Breast epithelium (tissue), 4 donors: Measurements from ENCODE around the gene SLC26A5. TPM values are rescaled to one million over a fixed set of nuclear protein-coding genes. Genes with fewer than 3 reads are reported as not detected.

ENCODE experiments used
- DNase-seq, 2 donors: peaks; one replicate each; pipeline ENCODE4 v3.0.0-alpha.2; 2019; ENCODE audit warnings: low spot score in 2 of 2
- H3K27ac ChIP-seq, 2 donors: fragments of 200-600 bp; sonication (generic) in 1 of 2; one replicate each; pipeline ENCODE4 v1.5.1; 2016 to 2019; ENCODE audit warnings: mild to moderate bottlenecking in 1 of 2
- H3K27me3 ChIP-seq, 2 donors: fragments of 200-600 bp; sonication (generic) in 1 of 2; one replicate each; pipeline versions ENCODE4 v1.5.1 to v1.6.0; 2017 to 2019; ENCODE audit warnings: control low read depth in 1 of 2, mild to moderate bottlenecking in 1 of 2
- H3K36me3 ChIP-seq: fragments of 200-600 bp; one replicate; pipeline ENCODE4 v1.5.1; 2019
- H3K4me1 ChIP-seq, 2 donors: fragments of 200-600 bp; sonication (generic); one replicate each; pipeline ENCODE4 v1.5.1; 2016 to 2019; ENCODE audit warnings: control low read depth in 1 of 2
- H3K4me3 ChIP-seq, 3 donors: fragments of 200-600 bp; sonication (generic); 1 replicate in 2 of 3; 2 replicates in 1 of 3; pipeline ENCODE4 v1.5.1; 2016 to 2019; ENCODE audit warnings: mild to moderate bottlenecking in 3 of 3, moderate library complexity in 2 of 3
- H3K9me3 ChIP-seq, 2 donors: fragments of 200-600 bp; sonication (generic) in 1 of 2; one replicate each; pipeline ENCODE4 v1.5.1; 2016 to 2019; ENCODE audit warnings: control low read depth in 1 of 2
- POLR2A ChIP-seq: fragments of 450-650 bp; IDR thresholded peaks from one replicate; pipeline ENCODE4 v1.6.1; 2016; ENCODE audit warnings: antibody characterized with exemption, mild to moderate bottlenecking, moderate library complexity
- POLR2AphosphoS5 ChIP-seq, 3 donors: sonication (generic); formaldehyde crosslinking; IDR thresholded peaks; one replicate each; pipeline ENCODE4 v1.6.1; 2017; ENCODE audit warnings: antibody characterized with exemption in 3 of 3
- intact Hi-C: fragments of 100-400 bp; cut with DNase I; formaldehyde crosslinking; loops from one replicate; pipeline ENCODE4 v1.15.1; 2023; ENCODE audit warnings: low total_unique reads
- total RNA-seq, 3 donors: library from RNA; depleted of rRNA; stranded (reverse); fragments of >200 nt; gene quantifications; one replicate each; pipeline ENCODE4 v1.1.0, GENCODE V29; 2016
- TF ChIP-seq, protein P1 (sequence below), 3 donors: fragments of 450-650 bp; IDR thresholded peaks; one replicate each; pipeline ENCODE4 v1.5.1; 2016 to 2017; ENCODE audit warnings: antibody characterized with exemption in 3 of 3, mild to moderate bottlenecking in 3 of 3, moderate library complexity in 3 of 3

SLC26A5 gene
- total RNA-seq, 3 donors from 2014 or later: 0.48 to 3.6 (median 1.0) TPM

DNA sequence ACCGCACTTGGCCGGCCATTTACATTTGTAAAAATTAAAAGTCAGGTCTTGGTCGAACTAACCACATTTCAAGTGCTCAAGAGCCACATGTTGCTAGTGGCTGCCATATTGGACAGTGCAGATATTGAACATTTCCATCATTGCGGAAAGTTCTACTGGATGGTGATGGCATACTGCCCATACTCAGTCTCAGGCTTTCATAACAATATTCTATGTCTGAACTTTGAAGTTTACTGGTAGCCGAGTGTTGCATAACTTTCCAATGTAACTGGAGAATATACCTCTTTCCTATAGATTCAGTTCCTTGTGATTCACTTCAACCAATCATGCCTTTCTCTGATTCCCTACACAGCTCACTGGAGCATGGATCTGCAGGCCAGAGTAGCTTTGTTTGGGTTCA lies 54.9 kb downstream of the SLC26A5 start:
- Histone ChIP-seq H3K27ac (no peak overlapping the region), H3K4me3 (no peak overlapping the region), H3K9me3 (no peaks in the 10 kb centered on the region), H3K36me3 (no peaks in the 10 kb centered on the region), H3K27me3 (no peaks in the 10 kb centered on the region), H3K4me1 (no peaks in the 10 kb centered on the region)
- intact Hi-C loops: no loop called here
- TF ChIP-seq POLR2A: no peak
- no peak for TF ChIP-seq POLR2AphosphoS5 (IDR thresholded peaks at IDR 0.05)
- TF ChIP-seq, protein P1, sequence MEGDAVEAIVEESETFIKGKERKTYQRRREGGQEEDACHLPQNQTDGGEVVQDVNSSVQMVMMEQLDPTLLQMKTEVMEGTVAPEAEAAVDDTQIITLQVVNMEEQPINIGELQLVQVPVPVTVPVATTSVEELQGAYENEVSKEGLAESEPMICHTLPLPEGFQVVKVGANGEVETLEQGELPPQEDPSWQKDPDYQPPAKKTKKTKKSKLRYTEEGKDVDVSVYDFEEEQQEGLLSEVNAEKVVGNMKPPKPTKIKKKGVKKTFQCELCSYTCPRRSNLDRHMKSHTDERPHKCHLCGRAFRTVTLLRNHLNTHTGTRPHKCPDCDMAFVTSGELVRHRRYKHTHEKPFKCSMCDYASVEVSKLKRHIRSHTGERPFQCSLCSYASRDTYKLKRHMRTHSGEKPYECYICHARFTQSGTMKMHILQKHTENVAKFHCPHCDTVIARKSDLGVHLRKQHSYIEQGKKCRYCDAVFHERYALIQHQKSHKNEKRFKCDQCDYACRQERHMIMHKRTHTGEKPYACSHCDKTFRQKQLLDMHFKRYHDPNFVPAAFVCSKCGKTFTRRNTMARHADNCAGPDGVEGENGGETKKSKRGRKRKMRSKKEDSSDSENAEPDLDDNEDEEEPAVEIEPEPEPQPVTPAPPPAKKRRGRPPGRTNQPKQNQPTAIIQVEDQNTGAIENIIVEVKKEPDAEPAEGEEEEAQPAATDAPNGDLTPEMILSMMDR (IDR thresholded peaks at IDR 0.05): no peak
- no peak for DNase-seq

DNA sequence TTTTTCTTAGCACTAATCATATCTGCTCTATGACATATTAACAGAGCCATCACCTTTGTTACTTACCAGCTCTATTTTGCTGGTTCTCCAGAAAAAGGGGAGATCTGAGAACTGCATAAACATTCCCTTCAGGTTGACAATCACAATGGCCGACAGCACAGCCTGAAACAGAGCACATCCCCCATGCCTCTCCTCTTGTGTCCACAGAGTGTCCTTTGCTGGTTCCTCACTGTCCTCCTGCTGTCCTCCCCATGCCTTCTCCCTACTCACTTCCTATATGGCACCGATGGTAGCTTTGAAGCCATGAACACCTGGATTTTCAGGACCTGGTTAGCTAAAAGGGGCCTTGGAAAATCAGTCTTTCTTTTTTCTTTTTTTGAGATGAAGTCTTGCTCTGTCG lies 56.7 kb downstream of the SLC26A5 start:
- Histone ChIP-seq H3K4me3 (no peak overlapping the region), H3K9me3 (no peaks in the 10 kb centered on the region), H3K4me1 (no peaks in the 10 kb centered on the region), H3K27ac (no peak overlapping the region), H3K27me3 (no peaks in the 10 kb centered on the region), H3K36me3 (no peaks in the 10 kb centered on the region)
- no peak for TF ChIP-seq POLR2A
- TF ChIP-seq POLR2AphosphoS5 (IDR thresholded peaks at IDR 0.05): no peak
- TF ChIP-seq, protein P1 (IDR thresholded peaks at IDR 0.05): no peak
- intact Hi-C loops: no loop called here
- no peak for DNase-seq

DNA sequence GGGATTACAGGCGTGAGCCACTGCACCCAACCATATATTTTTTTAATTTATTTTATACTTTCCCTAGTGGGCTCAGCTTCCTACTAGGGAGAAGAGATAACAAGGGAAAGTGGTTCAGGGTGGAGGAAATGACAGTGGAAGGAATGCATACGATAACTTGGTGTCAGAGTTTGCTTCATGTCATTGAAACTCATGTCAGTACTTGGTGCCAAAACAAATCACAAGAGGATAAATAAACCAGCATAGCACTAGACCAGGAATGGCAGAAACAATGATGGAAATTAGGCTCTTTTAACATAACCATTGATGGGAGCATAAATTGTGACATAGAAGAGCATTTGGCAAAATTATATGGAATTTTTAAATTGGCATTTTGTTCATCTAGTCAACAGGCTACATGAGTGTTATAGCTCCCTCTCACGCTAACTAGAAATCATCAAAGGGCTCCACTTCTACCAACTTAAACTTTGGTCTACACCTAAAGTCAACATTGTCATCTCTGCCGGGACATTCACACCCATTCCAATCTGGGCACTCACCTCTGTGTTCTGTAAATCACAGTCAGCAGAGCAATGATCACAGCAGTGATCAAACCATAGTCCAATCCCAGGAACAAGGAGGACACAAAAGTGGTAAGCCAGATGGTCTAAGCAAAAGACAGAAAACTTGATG lies 57.4 kb downstream of the SLC26A5 start:
- Histone ChIP-seq H3K4me1 (no peaks in the 10 kb centered on the region), H3K4me3 (no peak overlapping the region), H3K9me3 (no peaks in the 10 kb centered on the region), H3K36me3 (no peaks in the 10 kb centered on the region), H3K27ac (no peak overlapping the region), H3K27me3 (no peaks in the 10 kb centered on the region)
- TF ChIP-seq, protein P1 (IDR thresholded peaks at IDR 0.05): no peak
- TF ChIP-seq POLR2AphosphoS5 (IDR thresholded peaks at IDR 0.05): no peak
- TF ChIP-seq POLR2A: no peak
- DNase-seq: no peak
- intact Hi-C loops: no loop called here

GRCh38 chr7:103387242-103387641 lies 58.8 kb downstream of the SLC26A5 start:
- no peak for TF ChIP-seq POLR2A
- no peak for TF ChIP-seq POLR2AphosphoS5 (IDR thresholded peaks at IDR 0.05)
- TF ChIP-seq, protein P1 (IDR thresholded peaks at IDR 0.05): no peak
- intact Hi-C loops: no loop called here
- no peak overlapping the region for H3K4me3 ChIP-seq
- H3K4me1 ChIP-seq: no peaks in the 10 kb centered on the region
- H3K27ac ChIP-seq: no peak overlapping the region
- H3K9me3 ChIP-seq: no peaks in the 10 kb centered on the region
- H3K36me3 ChIP-seq: no peaks in the 10 kb centered on the region
- DNase-seq: no peak
- H3K27me3 ChIP-seq: no peaks in the 10 kb centered on the region

DNA sequence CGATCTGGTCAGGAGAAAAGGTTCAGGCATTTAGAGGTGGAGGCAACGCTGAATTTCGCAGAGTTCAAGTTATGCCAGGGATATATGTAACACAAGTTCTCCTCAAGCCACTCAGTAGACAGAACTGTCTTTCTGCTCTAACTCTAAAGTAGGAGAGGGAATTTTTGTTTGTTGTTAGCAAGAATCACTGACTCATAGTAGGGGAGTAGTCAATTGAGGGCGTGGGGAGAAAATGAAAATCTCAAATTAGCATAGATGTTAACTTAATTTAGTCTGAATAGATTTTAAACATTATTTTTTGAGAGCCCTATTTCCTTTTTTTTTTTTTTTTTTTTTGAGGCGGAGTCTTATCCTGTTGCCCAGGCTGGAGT lies 64.0 kb downstream of the SLC26A5 start:
- H3K36me3 ChIP-seq: no peaks in the 10 kb centered on the region
- TF ChIP-seq POLR2AphosphoS5 (IDR thresholded peaks at IDR 0.05) (no peak), POLR2A (no peak)
- TF ChIP-seq, protein P1 (IDR thresholded peaks at IDR 0.05): no peak

More for the DNA sequence above, 64.0 kb downstream of the SLC26A5 start:
- intact Hi-C loops: no loop called here
- DNase-seq: no peak
- Histone ChIP-seq H3K27me3 (no peaks in the 10 kb centered on the region), H3K4me1 (no peaks in the 10 kb centered on the region), H3K9me3 (no peaks in the 10 kb centered on the region), H3K27ac (no peak overlapping the region), H3K4me3 (no peak overlapping the region)
